ENCODE data around the gene C9orf78.

The C9orf78 gene

DNA sequence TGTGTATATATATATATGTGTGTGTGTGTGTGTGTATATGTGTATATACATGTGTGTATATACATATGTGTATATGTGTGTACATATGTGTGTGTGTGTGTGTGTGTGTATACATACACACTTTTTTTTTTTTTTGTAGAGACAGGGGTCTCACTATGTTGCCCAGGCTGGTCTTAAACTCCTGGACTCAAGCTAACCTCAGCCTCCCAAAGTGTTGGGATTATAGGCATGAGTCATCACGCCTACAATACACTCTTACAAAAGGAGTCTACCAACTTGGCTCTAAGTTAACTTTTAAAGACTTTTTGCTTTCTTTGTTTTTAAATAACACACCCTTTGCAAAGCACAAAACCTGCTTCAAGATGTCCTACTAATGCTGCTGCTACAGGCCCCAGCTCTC lies 2.1 kb downstream of the C9orf78 start:
- no peak for DNase-seq (ENCODE audit: low read depth)
- TF ChIP-seq, protein P1, sequence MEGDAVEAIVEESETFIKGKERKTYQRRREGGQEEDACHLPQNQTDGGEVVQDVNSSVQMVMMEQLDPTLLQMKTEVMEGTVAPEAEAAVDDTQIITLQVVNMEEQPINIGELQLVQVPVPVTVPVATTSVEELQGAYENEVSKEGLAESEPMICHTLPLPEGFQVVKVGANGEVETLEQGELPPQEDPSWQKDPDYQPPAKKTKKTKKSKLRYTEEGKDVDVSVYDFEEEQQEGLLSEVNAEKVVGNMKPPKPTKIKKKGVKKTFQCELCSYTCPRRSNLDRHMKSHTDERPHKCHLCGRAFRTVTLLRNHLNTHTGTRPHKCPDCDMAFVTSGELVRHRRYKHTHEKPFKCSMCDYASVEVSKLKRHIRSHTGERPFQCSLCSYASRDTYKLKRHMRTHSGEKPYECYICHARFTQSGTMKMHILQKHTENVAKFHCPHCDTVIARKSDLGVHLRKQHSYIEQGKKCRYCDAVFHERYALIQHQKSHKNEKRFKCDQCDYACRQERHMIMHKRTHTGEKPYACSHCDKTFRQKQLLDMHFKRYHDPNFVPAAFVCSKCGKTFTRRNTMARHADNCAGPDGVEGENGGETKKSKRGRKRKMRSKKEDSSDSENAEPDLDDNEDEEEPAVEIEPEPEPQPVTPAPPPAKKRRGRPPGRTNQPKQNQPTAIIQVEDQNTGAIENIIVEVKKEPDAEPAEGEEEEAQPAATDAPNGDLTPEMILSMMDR (IDR thresholded peaks at IDR 0.05; ENCODE audit: control insufficient read depth, extremely low read depth, insufficient read depth) = no peak
- H3K4me3 ChIP-seq (ENCODE audit: low read depth, low read length) = no peak overlapping the region

DNA sequence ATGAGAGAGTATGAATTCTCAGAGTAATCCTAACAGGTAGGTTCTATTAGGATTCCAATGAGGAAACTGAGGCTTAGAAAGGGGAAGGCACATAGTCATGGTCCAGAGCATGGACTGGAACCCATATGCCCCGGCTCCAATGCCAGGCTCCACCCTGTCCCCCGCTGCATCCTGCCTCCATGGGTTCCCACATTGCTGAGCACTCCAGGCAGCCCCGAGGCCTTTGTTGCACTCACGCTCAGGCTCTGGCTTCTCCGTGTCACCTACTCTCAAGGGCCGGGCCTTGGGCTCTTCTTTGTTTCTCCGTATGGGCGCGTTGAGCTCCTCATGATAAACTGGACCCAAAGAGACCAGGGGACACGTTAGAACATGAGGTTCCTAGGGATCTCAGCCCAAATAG lies 6.1 kb downstream of the C9orf78 start:
- TF ChIP-seq, protein P1 (IDR thresholded peaks at IDR 0.05; ENCODE audit: control insufficient read depth, extremely low read depth, insufficient read depth) = no peak
- no peak overlapping the region for H3K4me3 ChIP-seq (ENCODE audit: low read depth, low read length)
- DNase-seq (ENCODE audit: low read depth) = no peak

DNA sequence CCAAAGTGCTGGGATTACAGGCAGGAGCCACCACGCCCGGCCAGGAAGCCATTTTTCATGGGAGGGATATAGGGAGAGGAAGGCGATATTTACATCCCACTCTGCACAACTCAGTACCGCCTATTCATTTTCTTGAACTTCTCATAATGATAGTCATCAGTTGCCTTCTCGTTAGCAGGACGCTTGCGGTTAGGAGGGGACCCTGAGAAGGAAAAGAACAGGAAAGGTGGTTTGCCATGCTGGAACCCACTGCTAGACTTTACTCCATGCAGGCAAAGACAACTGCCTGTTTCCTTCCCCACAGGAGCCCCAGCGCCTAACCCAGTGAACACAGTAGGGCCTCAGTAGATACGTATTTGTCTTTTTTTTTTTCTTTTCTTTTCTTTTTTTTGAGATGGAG lies 7.0 kb downstream of the C9orf78 start:
- no peak for DNase-seq (ENCODE audit: low read depth)
- no peak overlapping the region for H3K4me3 ChIP-seq (ENCODE audit: low read depth, low read length)
- TF ChIP-seq, protein P1 (IDR thresholded peaks at IDR 0.05; ENCODE audit: control insufficient read depth, extremely low read depth, insufficient read depth) = no peak

DNA sequence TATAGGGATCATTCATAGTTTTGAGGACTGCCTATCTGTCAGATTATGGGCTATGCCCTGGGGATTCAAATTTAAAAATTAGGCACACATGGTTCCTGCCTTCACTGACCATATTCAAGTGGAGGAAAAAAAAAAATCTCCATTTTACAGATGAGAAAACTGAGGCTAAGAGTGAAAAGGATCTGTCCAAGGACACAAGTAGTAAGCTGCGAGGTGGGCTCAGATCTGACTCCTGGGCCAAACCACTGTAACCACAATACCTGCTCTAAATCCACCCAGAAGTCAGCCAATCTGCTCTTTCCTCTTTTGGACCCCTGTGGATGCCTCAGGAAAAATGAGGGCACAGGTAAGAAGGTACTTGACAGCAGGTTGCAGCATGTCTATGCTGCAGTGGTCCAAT lies 8.3 kb downstream of the C9orf78 start:
- no peak for DNase-seq (ENCODE audit: low read depth)
- H3K4me3 ChIP-seq (ENCODE audit: low read depth, low read length) = no peak overlapping the region
- TF ChIP-seq, protein P1 (IDR thresholded peaks at IDR 0.05; ENCODE audit: control insufficient read depth, extremely low read depth, insufficient read depth) = no peak

DNA sequence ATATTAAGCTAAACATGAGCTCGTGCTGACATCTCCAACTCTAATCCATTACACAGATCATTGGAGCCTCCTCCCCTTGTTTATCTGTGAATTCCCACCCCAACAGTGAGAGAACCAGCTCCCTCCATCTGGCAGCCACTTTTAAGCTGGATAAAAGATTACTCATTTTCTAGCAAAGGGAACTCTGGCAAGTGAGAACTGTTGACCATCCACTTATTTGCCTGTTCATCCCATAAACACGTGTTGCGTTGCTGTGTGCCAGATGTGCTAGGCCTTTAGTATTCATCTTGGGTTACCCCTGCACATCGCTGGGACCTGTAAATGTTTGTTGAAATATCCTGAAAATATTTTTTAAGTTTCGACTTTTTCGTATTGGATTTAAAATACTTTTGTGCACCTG lies 8.7 kb downstream of the C9orf78 start:
- TF ChIP-seq, protein P1 (IDR thresholded peaks at IDR 0.05; ENCODE audit: control insufficient read depth, extremely low read depth, insufficient read depth) = no peak
- DNase-seq (ENCODE audit: low read depth) = no peak
- H3K4me3 ChIP-seq (ENCODE audit: low read depth, low read length) = no peak overlapping the region

DNA sequence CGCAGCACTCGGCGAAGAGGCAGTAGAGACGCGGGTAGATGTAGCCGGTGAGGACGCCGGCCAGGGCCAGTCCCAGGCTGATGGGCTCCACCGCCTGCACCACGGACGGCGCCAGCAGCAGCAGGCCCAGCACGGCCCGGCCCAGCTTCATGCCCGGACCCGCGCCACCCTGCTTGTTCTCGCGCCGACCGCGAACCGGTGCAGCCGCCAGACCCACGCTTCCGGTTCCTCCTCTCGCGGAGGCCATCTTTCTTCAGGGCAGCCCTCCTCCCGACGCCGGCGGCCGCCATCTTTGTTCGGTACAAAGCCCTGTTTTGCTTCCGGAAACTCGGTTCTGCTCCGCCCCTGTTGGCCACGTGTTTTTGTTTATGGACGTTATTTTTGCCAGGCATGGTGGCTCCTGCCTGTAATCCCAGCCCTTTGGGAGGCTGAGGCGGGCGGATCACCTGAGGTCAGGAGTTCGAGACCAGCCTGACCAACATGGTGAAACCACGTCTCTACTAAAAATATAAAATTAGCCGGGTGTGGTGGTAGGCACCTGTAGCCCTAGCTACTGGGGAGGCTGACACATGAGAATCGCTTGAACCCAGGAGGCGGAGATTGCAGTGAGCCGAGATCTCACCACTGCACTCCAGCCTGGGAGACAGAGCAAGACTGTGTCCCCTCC lies 11.0 kb downstream of the C9orf78 start, which contains the start of gene TOR1A:
TSS of gene TOR1A (minus strand) at position 202 of the 667 bp plus-strand sequence. CDS start at position 151, 51 bp downstream.
- peak; percentile 94 for DNase-seq (ENCODE audit: low read depth)
- TF ChIP-seq, protein P1 (IDR thresholded peaks at IDR 0.05; ENCODE audit: control insufficient read depth, extremely low read depth, insufficient read depth) = no peak
- H3K4me3 ChIP-seq (ENCODE audit: low read depth, low read length) = peak within 1 kb of the TSS; percentile 61

DNA sequence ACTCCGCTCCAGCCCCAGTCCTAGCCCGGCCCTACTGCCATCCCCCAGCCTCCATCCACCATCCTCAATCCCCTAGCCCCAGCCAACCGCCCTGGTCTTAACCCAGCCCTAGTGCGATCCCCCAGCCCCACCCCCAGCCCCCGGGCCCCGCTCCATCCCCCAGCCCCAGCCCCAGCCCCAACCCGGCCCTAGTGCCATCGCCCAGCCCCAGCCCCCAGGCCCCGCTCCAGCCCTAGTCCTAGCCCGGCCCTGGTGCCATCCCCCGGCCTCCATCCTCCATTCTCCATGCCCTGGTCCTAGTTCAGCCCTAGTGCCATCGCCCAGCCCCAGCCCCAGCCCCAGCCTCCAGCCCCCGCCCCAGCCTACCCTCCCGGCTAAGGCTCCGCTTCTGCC lies 11.5 kb downstream of the C9orf78 start:
- TF ChIP-seq, protein P1 (IDR thresholded peaks at IDR 0.05; ENCODE audit: control insufficient read depth, extremely low read depth, insufficient read depth) = no peak
- peak overlapping the region; percentile 61 for H3K4me3 ChIP-seq (ENCODE audit: low read depth, low read length)
- no peak for DNase-seq (ENCODE audit: low read depth)
